GDM1 (cell line): ENCODE measurements around the gene AHNAK2.

Source experiments
- DNase-seq: peaks from one replicate; lab custom pipeline; 2025; lab: John Stamatoyannopoulos, UW

The AHNAK2 gene

GRCh38 chr14:104973385-104974145 lies 4.6 kb downstream of the AHNAK2 start:
- DNase-seq: no peak

DNA sequence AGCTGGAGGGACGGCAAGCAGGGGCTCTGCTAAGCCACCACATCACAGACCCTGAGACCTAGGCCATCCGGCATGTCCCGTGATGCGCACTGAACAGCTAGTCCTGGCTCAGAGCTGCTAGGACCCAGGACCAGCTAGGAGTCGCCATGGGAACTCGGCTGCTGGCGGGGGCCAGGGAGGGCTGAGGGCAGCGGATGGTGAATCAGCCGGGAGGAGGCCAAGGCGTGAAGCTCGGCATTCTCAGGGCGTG lies 5.1 kb downstream of the AHNAK2 start:
- DNase-seq: no peak

- DNase-seq: no peak
Measured at GRCh38 chr14:104972301-104973134, 5.7 kb downstream of the AHNAK2 start.

GRCh38 chr14:104971447-104972240 lies 6.5 kb downstream of the AHNAK2 start:
- DNase-seq: no peak

DNA sequence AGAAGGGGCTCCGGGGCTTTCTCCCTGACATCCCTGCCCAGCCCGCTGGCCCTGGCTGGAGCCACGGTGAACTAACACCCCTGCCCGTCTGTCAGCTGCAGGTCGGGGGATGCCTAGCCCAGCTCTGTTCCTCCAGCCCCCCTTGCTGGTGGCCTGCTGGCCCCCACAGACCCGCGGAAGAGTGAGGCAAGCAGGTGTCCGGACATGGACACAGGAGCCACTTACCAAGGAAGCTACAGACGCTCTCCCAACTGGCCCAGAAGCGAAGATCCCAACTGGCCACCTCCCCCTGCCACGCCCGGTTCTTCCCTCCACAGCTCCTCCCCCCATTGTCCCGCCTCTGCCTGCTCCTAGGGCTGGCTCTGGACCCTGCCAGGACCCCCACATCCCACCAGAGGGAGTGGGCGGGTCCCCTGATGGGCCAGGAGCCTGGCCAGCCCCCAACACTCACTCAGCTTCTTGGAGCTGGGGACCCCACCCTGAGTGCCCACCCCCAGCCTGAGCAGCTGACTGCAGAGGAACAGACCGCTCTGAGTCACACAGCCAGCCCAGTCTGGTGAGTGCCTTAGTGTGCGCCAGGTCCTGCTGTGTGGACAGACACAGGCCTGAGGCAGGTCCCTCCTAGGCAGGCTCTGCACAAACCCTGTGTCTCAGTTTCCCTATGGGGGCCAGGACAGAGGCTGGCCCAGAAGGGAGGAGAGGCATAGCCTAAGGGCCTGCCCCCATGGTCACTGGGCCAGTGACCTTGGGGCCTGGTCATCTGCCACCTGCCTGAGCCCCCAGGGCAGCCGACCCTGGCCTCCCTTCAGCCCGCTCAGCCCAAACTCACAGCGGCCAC lies 7.7 kb downstream of the AHNAK2 start:
- no peak for DNase-seq

GRCh38 chr14:104969741-104970230 lies 8.4 kb downstream of the AHNAK2 start:
- no peak for DNase-seq

DNA sequence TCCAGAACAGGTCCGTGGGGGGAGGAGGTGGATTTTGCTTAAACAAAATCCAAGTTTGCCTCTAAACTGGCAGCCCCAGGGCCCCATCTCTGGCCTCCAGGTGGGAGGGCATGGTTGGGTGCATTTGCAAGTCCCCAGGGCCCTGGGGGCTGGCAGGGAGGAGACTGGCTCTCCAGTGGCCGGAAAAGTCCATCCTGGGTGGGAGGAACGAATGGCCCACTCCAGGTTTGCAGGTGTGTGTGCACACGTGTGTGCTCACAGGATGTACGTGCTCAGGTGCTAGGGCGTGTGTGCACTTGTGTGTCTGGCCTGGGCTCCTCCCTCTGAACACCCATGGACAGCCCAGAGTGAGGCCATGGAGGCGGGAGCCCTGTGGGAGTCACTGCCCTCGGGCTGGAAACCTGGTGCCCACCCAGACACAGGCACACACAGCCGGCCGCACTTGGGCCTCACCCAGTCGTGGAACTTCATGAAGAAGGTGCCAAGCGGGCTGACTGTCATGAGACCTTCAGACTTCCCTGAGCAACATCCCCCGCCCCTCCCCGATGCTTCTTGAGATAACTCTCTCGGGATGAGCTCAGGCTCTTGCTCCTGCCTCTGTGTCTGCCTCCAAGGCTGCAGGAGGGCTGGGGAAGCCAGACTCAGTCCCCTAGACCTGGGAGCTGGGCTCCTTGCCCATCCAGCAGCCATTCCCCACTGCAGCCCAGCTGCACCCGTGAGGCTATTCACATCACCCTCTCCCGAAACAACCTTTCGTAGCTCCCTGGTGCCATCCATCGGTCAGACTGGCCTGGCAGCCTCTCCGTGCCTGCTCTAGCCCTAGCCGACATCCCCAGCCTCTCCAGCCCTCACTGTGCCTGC lies 9.4 kb downstream of the AHNAK2 start:
- no peak for DNase-seq

DNA sequence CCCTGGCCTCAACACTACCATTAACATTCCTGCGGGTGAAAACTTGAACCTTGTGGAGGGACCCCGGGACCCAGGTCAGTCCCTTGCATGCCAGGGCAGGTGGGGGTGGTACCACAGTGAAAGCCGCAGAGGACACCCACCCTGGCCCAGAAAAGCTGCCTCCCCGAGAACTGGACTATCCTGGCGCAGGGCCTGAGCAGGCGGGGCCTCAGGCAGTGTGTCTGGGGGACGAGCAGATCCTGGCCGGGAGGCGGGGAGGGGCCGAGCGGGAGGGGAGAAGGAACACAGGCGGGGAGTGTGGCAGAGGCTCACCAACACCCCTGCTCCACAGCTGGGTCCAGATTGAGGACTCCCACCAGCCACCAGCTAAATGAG lies 10.0 kb downstream of the AHNAK2 start:
- no peak for DNase-seq

DNA sequence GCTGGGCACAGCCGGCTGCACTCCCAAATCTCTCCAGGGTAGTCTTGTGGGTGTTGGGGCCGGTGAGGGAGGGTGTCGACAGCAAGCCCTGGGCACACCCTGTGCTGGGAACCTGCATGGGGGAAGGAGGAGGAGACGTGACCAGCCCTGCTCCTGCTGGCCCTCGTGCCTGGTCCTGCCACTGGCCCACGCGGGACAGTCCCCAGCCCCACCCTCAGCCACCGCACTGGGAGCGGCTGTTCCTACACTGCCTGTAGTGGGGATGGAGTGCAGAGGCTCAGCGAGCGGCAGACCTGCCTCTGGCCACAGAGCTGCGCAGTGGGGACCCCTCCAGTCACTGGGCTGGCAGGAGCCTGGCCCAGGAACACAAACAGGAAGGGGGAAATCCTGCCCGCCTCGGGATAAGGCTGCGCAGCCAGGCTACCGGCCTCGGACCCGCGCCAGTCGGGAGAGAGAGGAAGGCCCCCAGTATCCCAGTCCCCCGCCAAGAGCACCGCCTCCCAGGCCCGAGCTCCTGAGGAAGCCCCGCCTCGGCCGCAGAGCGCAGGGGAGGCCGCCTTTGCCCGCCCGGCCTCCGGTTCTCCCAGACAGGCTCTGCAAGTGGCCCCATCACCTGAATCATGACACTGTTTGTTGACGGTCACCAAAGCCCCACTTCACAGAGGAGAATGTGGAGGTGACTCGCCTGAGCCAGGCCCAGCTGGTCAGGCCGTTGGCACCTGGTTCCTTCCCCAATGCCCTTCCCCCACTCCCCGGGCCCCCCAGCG lies 10.6 kb downstream of the AHNAK2 start:
- no peak for DNase-seq

DNA sequence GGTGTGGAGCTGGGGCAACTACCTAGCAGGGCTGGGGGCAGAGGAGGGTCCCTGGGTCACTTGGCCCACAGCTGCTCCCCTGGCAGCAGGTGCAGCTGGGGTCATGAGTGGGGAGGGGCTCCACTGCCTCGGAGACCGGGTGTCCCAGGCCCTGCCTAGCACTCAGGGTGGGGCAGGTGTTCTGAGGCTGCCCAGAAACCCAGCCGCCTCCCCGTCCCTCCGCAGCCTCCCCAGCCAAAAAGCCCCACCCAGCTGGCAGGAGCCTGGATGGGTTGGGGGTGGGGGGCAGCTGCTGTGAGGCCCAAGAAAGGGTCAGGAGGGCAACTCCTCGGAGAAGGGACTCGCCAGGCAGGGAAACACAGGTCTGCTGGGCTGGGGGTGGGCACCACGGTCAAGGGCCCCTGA lies 11.2 kb downstream of the AHNAK2 start:
- DNase-seq: no peak

DNA sequence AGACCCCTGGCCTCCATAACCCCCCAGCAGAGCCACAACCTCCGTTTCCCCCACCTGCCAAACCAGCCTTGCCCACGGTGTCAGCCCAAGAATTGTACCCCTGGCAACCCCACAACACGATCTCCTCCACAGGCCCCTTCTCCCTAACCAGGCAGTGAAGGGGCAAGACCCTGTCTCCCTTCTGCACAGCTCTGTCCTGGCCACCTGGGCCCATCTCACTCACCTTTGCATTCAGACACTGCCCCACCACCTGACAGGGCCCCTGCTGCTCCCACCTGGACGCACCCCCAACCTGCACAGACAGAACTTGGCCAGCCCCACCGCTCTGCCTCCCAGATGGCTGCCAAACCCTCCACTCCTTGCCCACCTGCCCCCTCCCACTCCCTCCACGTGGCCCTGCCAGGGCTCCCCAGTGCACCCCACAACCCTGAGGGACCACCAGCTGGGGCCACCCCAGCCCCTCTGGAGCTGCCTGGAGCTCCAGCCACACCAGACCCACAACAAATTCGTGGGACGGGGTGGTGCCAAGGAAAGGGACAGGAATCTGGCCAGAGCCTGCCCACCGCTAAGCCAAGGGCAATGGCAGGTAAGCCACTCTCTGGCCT lies 11.8 kb downstream of the AHNAK2 start:
- no peak for DNase-seq

DNA sequence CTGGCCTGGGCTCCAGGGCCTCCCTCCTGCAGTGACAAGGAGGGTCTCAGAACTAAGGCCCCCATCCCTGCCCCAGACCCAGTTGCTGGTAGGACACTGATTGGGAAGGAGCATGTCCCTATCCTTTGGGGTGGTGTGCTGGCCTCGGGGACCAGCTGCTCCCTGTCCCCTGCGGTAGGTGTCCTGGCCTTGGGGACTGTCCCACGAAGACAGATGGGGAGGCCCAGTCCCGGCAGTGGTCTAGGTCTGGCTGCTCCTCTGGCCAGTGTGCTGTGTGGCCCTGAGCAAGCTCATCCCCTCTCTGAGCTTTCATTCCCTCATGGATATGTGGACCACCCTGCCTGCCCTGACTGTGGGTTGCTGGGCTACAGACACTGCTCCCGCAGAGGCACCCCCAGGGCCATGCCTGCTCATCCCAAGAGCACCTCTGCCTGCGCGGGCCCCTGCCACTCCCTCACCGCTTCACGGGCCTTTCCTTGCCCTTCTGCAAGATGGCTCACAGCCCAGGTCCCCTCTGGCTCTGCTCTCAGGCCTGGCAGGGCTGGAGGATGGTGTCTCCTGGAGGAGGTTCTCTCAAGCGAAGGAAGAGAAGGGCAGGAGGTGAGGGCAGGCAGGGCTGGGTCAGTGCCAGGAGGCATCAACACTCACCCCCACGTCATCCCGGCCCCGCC lies 12.5 kb downstream of the AHNAK2 start:
- no peak for DNase-seq

DNA sequence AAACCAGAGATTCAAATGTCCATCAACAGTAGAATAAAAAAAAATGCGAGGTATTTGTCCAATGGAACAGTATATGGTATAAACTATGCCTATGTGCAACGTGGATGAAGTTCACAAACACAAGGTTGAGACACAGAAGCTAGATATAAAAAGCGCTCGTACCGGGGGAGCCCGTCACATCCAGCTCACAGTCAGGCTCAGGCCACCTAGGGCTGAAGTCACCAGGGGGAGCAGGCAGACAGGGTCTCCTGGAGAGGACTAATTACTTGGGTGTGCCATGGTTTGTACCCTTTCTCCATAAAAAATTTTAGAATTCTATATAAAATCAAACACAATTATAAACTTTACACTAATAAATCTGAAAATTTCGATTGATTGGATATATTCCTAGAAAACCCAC lies 13.6 kb downstream of the AHNAK2 start:
- no peak for DNase-seq

DNA sequence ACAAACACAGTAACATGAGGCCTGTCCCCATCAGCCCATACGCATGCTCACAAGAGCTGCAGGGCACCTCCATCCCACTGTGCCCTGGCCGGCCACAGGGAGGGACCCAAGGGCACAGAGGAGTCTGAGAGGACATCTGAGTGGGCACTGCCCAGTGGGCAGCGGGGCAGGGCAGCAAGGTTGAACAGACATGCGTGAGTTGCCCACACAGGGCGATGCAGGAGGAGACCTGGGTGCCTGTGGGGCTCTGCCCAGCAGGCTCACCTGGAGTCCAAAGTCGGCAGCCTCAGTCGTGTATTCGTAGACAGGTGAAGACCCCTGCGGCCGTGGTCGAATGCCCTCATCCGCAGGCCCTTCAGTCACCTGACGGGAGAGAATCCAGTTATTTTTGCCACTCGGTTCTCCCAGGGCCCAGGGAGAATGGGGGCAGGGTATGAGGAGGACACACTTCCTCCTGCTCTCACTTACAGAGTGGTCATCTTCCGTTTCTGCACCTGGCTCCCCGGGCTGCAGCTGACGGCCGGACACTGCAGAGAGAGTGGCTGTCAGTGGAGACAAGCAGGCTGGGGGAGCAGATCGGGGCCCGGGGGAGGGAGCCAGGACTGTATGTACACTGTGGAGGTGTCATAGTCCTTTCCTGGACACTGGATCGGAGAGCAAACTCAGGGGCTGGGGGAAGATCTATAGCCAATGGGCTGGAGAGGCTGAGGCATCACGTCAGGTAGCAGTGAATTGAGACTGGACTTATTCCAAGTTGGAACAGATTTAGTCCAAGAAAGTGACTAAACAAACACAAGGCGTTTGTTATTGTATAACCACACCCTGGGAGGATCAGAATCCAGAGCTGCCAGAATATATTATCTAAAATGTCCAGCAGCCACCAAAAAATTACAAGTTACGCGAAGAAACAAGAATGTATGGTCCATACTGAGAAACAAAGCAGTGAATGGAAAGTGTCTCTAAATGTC lies 20.7 kb downstream of the AHNAK2 start:
- DNase-seq: no peak

- DNase-seq: no peak
Measured at GRCh38 chr14:104956290-104956890, 21.8 kb downstream of the AHNAK2 start.

GRCh38 chr14:104955396-104955770 lies 22.8 kb downstream of the AHNAK2 start:
- DNase-seq: no peak

DNA sequence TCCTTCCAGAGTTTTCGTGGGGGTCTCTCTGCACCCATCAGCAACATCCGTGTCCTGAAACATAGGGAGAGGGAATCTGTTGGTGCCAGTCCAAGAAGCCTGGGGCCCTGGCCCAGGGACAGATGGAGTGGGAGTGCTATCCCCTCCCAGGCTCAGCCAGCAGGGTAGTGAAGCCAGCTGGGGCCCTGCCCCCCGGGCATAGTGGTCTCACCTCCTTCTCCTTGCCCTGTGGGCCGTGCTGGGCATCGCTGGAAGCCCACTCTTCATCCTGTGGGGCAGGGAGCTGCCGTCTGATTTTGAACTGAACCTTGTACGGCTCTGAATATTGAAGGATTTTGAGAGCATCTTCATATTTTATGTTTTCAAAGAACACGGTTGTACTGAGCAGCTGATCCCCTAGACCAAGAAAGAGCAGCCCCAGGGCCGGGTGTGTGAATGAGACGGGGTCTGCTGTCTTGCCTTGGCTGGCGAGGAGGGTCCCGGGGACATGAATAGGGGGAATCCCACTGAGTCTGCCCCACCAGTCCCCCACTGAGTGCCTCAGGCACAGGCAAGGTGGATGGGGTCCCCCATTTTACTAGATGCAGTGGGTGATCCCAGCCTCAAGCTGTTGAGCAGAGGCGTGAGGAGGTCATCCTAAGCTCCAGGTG lies 23.3 kb downstream of the AHNAK2 start:
- no peak for DNase-seq
